Glutamatergic neuron (in vitro differentiated cells): ENCODE data around the gene C4orf54. TPM values are rescaled to one million over a fixed set of nuclear protein-coding genes. Genes with fewer than 3 reads are reported as not detected.

Experiments
- DNase-seq: peaks from one replicate; pipeline ENCODE4 v3.0.0; 2022
- H3K27ac Mint-ChIP-seq: one replicate; pipeline ENCODE4 v1.8.0; 2020; ENCODE audit warnings: mild to moderate bottlenecking, mixed read lengths, inconsistent platforms; ENCODE audit not compliant: unreplicated experiment
- H3K27me3 Mint-ChIP-seq: one replicate; pipeline ENCODE4 v1.8.0; 2020; ENCODE audit warnings: mild to moderate bottlenecking, moderate library complexity, mixed read lengths, inconsistent platforms; ENCODE audit not compliant: unreplicated experiment
- H3K36me3 Mint-ChIP-seq: one replicate; pipeline ENCODE4 v1.8.0; 2020; ENCODE audit warnings: mild to moderate bottlenecking, mixed read lengths, inconsistent platforms; ENCODE audit not compliant: unreplicated experiment
- H3K4me1 Mint-ChIP-seq: one replicate; pipeline ENCODE4 v1.8.0; 2020; ENCODE audit warnings: mild to moderate bottlenecking, low read depth, mixed read lengths, inconsistent platforms; ENCODE audit not compliant: unreplicated experiment
- H3K4me3 Mint-ChIP-seq: one replicate; pipeline ENCODE4 v1.8.0; 2020; ENCODE audit warnings: mild to moderate bottlenecking, mixed read lengths, inconsistent platforms; ENCODE audit not compliant: unreplicated experiment
- H3K9me3 Mint-ChIP-seq: one replicate; pipeline ENCODE4 v1.8.0; 2020; ENCODE audit warnings: mild to moderate bottlenecking, moderate library complexity, mixed read lengths, inconsistent platforms; ENCODE audit not compliant: unreplicated experiment
- total RNA-seq: library from RNA; stranded (reverse); fragmentation: NEBNext Ultra II Directional; extraction: Animal tissue kit (Norgen Biotek cat#: 25700); gene quantifications from one replicate; pipeline ENCODE4 v1.2.1, GENCODE V29; 2021; ENCODE audit not compliant: unreplicated experiment
- TF ChIP-seq, protein P1 (sequence below): fragments of 200-600 bp; sonication (generic); IDR thresholded peaks from one replicate; pipeline ENCODE4 v1.5.0; 2021; ENCODE audit not compliant: partially characterized antibody, unreplicated experiment

Gene C4orf54
- total RNA-seq, 1 donor from 2014 or later = not detected

DNA sequence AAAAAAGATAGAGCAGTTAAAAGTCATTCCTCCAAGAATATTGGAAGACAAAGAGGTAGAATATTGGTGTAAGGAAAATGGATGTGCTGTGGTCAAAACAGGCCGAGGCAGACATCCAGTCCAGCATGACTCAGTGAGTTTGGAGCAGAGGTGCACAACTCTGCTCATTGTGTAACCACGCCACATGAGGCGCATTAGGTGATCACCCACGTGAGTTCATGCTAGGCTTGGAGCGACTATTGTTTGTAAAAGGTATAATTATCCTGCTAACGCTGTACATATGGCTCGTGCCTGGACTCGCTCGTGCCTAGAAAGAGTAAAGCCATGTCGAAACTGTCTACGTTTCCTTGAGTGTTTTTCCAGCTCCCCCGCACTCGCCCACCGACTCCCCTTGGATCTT is 23.9 kb downstream of the C4orf54 start:
- no peak overlapping the region for H3K4me3 Mint-ChIP-seq
- H3K9me3 Mint-ChIP-seq = no peaks in the 10 kb centered on the region
- H3K27ac Mint-ChIP-seq = no peak overlapping the region
- no peaks in the 10 kb centered on the region for H3K27me3 Mint-ChIP-seq
- TF ChIP-seq, protein P1, sequence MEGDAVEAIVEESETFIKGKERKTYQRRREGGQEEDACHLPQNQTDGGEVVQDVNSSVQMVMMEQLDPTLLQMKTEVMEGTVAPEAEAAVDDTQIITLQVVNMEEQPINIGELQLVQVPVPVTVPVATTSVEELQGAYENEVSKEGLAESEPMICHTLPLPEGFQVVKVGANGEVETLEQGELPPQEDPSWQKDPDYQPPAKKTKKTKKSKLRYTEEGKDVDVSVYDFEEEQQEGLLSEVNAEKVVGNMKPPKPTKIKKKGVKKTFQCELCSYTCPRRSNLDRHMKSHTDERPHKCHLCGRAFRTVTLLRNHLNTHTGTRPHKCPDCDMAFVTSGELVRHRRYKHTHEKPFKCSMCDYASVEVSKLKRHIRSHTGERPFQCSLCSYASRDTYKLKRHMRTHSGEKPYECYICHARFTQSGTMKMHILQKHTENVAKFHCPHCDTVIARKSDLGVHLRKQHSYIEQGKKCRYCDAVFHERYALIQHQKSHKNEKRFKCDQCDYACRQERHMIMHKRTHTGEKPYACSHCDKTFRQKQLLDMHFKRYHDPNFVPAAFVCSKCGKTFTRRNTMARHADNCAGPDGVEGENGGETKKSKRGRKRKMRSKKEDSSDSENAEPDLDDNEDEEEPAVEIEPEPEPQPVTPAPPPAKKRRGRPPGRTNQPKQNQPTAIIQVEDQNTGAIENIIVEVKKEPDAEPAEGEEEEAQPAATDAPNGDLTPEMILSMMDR = no peak
- no peaks in the 10 kb centered on the region for H3K36me3 Mint-ChIP-seq
- peaks cover 9% of the 10 kb centered on the region for H3K4me1 Mint-ChIP-seq
- DNase-seq = no peak

DNA sequence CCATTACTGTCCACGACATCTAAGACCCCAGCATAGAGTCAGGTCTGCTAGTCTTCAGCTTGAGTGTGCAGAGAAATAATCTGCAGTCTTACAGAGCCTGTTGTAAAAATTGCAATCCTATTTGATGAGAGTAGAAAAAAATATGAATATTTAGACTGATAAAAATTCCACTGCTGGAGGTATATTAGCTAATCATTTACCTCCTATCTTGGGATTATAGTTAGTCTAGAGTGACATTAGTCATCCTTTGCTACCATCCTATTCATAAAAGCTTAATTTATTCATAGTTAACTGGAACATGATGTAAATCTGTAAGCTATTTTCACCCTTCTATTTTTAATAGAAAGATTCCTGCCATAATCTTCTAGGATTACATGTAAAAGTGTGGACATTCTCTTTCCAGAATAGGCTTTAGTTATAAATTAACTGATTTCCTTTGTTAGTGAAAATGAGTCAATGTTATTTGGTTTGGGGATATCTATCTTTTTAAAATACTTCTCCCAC is 26.7 kb downstream of the C4orf54 start:
- Mint-ChIP-seq H3K9me3 (no peaks in the 10 kb centered on the region), H3K4me3 (no peak overlapping the region), H3K27ac (no peak overlapping the region), H3K4me1 (no peaks in the 10 kb centered on the region), H3K36me3 (no peaks in the 10 kb centered on the region), H3K27me3 (no peaks in the 10 kb centered on the region)
- DNase-seq = no peak
- TF ChIP-seq, protein P1 = no peak

DNA sequence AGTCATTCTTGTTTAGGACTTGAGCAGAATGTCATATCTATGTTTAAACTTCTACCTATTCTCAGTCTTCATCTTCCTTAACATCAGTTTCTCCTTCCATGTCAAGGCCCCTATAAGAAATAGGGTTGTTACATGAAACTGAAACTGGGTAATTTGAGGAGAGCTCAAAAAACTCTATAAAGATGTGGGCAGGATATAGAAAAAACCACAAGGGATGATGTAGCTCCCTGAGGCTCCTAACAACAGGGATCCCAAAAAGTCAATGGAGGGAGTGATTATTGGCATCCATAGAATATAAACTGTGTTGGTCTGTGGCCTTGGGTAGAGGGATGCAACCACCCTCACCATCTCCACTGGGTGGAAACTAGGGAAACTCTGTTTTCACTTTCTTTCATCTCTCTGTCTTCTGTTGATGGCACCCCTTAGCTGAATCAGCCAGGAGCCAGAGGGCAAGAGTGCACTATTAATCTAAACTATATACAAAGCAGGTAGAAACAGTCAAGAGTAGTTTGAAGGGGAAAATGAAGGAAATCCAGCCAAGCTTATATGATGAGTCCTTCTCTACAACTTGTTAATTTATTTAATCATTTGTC is 27.6 kb downstream of the C4orf54 start:
- Mint-ChIP-seq H3K36me3 (no peaks in the 10 kb centered on the region), H3K9me3 (no peaks in the 10 kb centered on the region), H3K27ac (no peak overlapping the region)

DNA sequence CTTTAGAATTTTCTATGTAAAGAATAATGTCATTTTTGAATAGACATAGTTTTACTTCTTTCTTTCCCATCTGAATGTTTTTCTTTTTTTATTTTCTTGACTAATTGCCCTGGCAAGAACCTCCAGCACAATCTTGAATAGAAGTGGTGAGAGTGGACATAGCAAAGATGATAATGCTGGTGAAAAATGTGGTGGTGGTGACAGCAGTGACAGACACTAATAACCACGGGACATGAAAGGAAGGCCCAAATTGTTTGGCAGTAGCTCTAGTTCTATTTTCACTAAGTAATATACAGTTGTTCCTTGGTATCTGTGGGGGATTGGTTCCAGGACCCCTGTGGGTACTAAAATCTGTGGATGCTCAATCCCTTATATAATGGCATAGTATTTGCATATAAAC is 29.6 kb downstream of the C4orf54 start:
- H3K4me1 Mint-ChIP-seq = no peaks in the 10 kb centered on the region
- no peak overlapping the region for H3K4me3 Mint-ChIP-seq
- no peaks in the 10 kb centered on the region for H3K9me3 Mint-ChIP-seq
- TF ChIP-seq, protein P1 = no peak
- no peak overlapping the region for H3K27ac Mint-ChIP-seq
- no peaks in the 10 kb centered on the region for H3K27me3 Mint-ChIP-seq
- H3K36me3 Mint-ChIP-seq = no peaks in the 10 kb centered on the region
- DNase-seq = no peak

More for the DNA sequence above, 27.6 kb downstream of the C4orf54 start:
- TF ChIP-seq, protein P1 = no peak
- H3K27me3 Mint-ChIP-seq = no peaks in the 10 kb centered on the region
- no peak overlapping the region for H3K4me3 Mint-ChIP-seq
- no peaks in the 10 kb centered on the region for H3K4me1 Mint-ChIP-seq
- no peak for DNase-seq

DNA sequence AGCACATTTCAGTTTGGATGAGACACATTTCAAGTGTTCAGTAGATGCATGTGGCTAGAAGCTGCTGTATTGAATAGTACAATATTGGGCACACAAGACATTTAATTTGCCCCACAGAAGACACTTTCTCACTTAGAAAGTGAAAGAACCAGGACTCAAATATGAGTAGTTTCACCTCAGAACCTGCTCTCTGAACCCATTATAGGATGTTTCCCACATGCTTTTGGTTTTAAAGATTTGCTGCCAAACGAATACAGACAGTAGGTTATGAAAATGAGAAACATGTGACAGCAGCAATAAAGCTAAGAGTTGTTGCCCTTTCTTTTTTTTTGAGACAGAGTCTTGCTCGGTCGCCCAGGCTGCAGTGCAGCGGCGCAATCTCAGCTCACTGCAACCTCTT is 32.3 kb downstream of the C4orf54 start:
- Mint-ChIP-seq H3K4me1 (no peaks in the 10 kb centered on the region), H3K27me3 (no peaks in the 10 kb centered on the region), H3K36me3 (no peaks in the 10 kb centered on the region), H3K4me3 (no peak overlapping the region), H3K27ac (no peak overlapping the region), H3K9me3 (no peaks in the 10 kb centered on the region)
- DNase-seq = no peak
- TF ChIP-seq, protein P1 = no peak
